Adipocyte (in vitro differentiated cells): ENCODE measurements around the gene IFI16.

Source experiments
- DNase-seq: peaks from one replicate; pipeline ENCODE4 v3.0.0-alpha.2; 2015; ENCODE audit warnings: low read depth
- H3K27me3 ChIP-seq: replicated peaks from 2 replicates; pipeline ENCODE4 v1.7.0; 2013; ENCODE audit warnings: mild to moderate bottlenecking, low read length, moderate library complexity; ENCODE audit not compliant: control insufficient read depth, insufficient read depth
- H3K36me3 ChIP-seq: 2 replicates; pipeline ENCODE4 v1.7.0; 2013; ENCODE audit warnings: low read length, mild to moderate bottlenecking, moderate library complexity; ENCODE audit not compliant: control insufficient read depth, insufficient read depth, severe bottlenecking
- H3K4me1 ChIP-seq: 2 replicates; pipeline ENCODE4 v1.7.0; 2013; ENCODE audit warnings: mild to moderate bottlenecking, low read length, moderate library complexity; ENCODE audit not compliant: control insufficient read depth, insufficient read depth
- H3K4me3 ChIP-seq: 2 replicates; pipeline ENCODE4 v1.7.0; 2013; ENCODE audit warnings: mild to moderate bottlenecking, low read length, moderate library complexity
- H3K9ac ChIP-seq: 2 replicates; pipeline ENCODE4 v1.7.0; 2013; ENCODE audit warnings: mild to moderate bottlenecking, low read length, moderate library complexity
- H3K9me3 ChIP-seq: 2 replicates; pipeline ENCODE4 v1.7.0; 2013; ENCODE audit warnings: mild to moderate bottlenecking, low read length, moderate library complexity; ENCODE audit not compliant: control insufficient read depth

IFI16 gene

DNA sequence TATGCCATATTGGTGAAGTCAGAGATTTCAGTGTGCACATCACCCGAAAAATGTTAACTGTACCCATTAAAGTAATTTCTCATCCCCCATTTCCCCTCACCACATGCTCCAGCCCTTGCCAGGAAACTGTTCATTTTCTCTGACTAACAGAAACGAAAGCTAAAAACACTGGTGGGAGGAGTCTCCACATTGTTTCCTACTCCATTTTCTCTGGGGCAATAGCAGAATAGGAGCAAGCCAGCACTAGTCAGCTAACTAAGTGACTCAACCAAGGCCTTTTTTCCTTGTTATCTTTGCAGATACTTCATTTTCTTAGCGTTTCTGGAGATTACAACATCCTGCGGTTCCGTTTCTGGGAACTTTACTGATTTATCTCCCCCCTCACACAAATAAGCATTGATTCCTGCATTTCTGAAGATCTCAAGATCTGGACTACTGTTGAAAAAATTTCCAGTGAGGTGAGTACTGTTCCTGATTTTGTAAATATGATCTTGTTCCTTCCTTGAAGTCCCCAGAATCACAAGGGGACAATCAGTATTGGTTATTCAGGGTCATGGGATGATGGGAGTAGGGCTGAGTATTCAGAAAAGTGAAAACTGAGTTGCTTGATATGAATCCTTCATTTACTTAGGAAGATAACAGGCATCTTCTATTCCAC, at the start of gene IFI16:
Gene IFI16, plus strand, starts transcription at position 204 of the 658 bp plus-strand sequence. CDS start 4,774 bp downstream, outside the sequence.
- peak; percentile 95 for DNase-seq

DNA sequence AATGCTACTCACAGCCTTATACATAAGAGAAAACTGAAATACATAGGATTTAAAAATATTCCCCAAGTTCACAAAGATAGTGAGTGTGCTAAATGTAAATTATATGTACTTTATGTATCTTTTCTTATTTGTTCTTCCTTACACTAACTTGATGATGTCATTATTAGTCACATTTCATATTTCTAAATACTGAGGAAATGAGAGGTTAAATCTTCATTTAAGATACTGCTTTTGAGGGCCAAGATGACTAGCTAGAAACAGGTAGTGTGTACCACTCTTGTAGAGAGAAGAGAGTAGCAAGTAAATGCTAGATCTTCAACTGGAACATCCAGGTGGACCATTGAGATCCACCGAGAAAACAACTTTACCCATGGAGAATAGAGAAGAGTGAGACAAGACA, 48.5 kb upstream of the IFI16 start:
- DNase-seq = no peak
- H3K4me3 ChIP-seq = no peak overlapping the region
- H3K27me3 ChIP-seq = peaks cover 9% of the 10 kb centered on the region
- no peaks in the 10 kb centered on the region for H3K36me3 ChIP-seq
- no peak overlapping the region for H3K9ac ChIP-seq
- peaks cover 3% of the 10 kb centered on the region for H3K4me1 ChIP-seq
- no peaks in the 10 kb centered on the region for H3K9me3 ChIP-seq

More for the DNA sequence above, at the start of gene IFI16:
- peaks cover 5% of the 10 kb centered on the region for H3K36me3 ChIP-seq
- H3K4me3 ChIP-seq = peak within 1 kb of the TSS; percentile 97
- no peaks in the 10 kb centered on the region for H3K27me3 ChIP-seq
- peaks cover 68% of the 10 kb centered on the region for H3K4me1 ChIP-seq
- H3K9ac ChIP-seq = peak within 1 kb of the TSS; percentile 99
- H3K9me3 ChIP-seq = no peaks in the 10 kb centered on the region

DNA sequence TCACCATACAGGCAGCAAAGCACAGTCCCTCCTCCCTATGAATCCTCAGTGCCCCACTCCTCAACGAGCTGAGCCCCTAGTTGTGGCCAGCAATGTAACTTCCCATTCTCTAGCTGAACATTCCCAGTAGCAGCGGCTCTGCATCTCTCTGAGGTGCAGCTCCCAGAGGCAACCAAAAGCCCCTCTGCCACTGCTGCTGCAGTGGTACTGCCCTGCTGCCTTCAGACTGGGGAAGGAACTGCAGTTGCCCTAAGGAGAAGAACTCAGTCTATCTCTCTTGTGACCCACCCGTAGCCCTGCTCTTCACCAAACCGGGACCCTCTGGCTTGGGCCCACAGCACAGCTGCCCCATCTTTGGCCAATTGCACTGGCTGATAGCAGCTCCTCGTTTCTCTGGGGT, 46.7 kb upstream of the IFI16 start:
- Histone ChIP-seq H3K4me1 (peaks cover 3% of the 10 kb centered on the region), H3K9ac (no peak overlapping the region), H3K9me3 (no peaks in the 10 kb centered on the region), H3K27me3 (peaks cover 9% of the 10 kb centered on the region), H3K36me3 (no peaks in the 10 kb centered on the region), H3K4me3 (no peak overlapping the region)
- no peak for DNase-seq

DNA sequence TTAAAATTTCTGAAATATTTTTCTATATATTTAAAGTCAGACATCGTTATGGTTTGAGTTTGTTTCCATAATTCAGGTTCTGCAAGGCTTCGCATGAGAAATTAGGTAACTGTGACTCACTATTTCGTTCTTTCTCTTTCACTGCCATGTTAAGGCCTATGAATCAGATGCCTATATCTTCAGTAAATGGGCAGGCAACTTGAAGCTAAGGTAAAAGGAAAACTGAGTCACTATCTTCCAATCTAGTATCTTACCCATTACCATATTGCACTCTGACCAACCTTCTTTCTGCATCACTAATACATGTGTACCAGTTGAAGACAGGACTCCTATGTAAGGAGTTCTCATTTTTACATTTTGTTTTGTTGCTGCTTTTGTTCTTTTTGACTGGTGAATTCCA, 40.5 kb upstream of the IFI16 start:
- H3K27me3 ChIP-seq = no peaks in the 10 kb centered on the region
- no peak for DNase-seq
- H3K36me3 ChIP-seq = no peaks in the 10 kb centered on the region
- H3K4me3 ChIP-seq = no peak overlapping the region
- H3K9me3 ChIP-seq = no peaks in the 10 kb centered on the region
- no peak overlapping the region for H3K9ac ChIP-seq
- no peaks in the 10 kb centered on the region for H3K4me1 ChIP-seq

DNA sequence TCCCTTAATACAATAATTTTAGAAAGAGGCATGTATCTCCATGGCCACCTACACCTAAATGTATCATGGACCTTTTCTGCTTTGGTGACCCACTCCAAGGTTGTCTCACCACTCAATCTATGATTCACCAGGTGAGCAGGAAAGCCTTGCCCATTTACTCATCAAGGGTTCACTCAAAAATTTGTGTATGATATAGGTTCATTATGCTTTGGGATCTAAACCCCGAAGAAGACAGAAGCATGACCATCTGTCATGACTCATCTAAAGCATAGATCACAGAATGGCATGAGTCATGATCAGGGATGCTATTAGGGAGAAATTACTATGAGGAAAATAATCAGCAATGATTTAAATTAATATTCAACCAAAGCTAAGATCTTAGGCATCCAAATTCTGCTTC, 39.9 kb upstream of the IFI16 start:
- DNase-seq = no peak
- H3K4me1 ChIP-seq = no peaks in the 10 kb centered on the region

DNA sequence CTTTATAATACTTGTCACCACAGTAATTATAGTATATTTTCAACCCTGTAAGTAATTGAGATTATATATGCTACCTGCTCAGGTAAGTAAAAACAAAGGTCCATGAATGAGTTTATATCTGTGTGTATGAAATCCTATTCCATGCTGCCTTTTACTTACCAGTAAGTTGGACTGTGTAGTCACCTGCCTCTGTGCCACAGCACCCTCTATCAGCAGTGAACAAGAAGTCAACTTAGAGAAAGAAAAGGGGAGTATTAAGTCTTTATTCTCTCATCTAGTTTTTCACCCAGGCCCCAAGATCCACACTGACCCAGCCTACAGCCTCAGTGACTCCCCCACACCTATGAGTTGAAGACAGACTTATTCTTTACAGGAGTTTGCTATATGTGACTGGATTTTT, 36.9 kb upstream of the IFI16 start:
- Histone ChIP-seq H3K4me3 (no peak overlapping the region), H3K27me3 (no peaks in the 10 kb centered on the region), H3K9ac (no peak overlapping the region), H3K4me1 (no peaks in the 10 kb centered on the region), H3K9me3 (no peaks in the 10 kb centered on the region), H3K36me3 (no peaks in the 10 kb centered on the region)
- DNase-seq = no peak

More for the DNA sequence above, 39.9 kb upstream of the IFI16 start:
- Histone ChIP-seq H3K9me3 (no peaks in the 10 kb centered on the region), H3K9ac (no peak overlapping the region), H3K27me3 (no peaks in the 10 kb centered on the region), H3K36me3 (no peaks in the 10 kb centered on the region), H3K4me3 (no peak overlapping the region)

DNA sequence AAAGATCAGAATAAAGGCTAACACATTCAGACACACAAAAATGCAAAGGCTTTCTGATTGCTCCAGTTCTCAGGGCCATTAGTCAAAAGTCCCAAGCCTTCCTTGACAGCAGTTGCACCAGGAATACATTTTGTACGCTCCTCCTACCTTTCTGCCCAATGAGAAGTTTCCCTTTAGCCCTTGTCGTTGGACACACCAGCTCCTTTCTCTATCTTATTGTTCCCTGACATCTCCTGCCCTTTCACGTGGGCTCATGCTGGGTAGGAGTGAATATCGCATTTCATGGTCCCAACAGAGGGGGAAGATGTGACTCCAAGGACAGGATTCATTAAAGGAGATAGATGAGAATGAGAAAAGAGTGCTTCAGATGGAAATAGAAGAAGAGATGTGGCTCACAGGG, 33.5 kb upstream of the IFI16 start:
- Histone ChIP-seq H3K27me3 (no peaks in the 10 kb centered on the region), H3K9me3 (peaks cover 3% of the 10 kb centered on the region), H3K36me3 (no peaks in the 10 kb centered on the region), H3K4me3 (no peak overlapping the region), H3K9ac (no peak overlapping the region), H3K4me1 (peaks cover 10% of the 10 kb centered on the region)
- no peak for DNase-seq

DNA sequence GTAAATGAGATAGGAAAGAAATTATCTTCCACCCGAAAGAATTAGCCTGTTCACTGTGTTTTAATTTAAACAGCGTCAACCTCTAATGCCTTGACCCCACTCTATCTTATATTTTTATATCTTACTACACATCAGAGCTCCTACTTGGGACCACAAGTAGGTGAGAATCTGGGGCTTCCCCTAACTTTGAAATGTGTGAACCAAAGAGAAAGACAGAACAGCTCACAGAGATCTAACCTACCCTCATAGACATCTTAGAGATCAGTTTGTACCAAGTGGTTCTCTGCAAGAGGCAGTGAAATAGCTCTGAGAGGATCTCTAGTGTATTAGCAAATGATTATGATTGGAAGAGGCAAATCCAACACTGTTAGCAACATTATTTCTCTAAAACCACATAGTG, 31.0 kb upstream of the IFI16 start:
- peaks cover 10% of the 10 kb centered on the region for H3K4me1 ChIP-seq
- no peak overlapping the region for H3K4me3 ChIP-seq
- no peaks in the 10 kb centered on the region for H3K36me3 ChIP-seq
- H3K9me3 ChIP-seq = peaks cover 13% of the 10 kb centered on the region
- DNase-seq = no peak
- H3K9ac ChIP-seq = no peak overlapping the region
- no peaks in the 10 kb centered on the region for H3K27me3 ChIP-seq

DNA sequence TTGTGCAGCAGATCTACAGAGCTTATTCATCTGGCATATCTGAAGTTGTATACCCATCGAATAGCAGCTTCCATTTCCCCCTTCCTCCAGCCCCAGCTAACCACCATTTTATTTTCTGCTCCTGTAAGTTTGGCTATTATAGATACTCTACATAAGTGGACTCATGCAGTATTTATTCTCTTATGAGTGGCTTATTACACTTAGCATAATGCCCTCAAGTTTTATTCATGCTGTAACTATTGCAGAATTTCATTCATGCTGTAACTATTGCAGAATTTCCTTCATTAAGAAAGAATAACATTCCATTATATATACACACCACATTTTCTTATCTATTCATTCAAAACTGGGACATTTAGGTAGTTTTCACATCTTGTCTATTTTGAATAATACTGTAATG, 30.5 kb upstream of the IFI16 start:
- H3K4me3 ChIP-seq = no peak overlapping the region
- peak; percentile 39 for DNase-seq
- peaks cover 13% of the 10 kb centered on the region for H3K9me3 ChIP-seq
- no peaks in the 10 kb centered on the region for H3K36me3 ChIP-seq
- peaks cover 10% of the 10 kb centered on the region for H3K4me1 ChIP-seq
- no peak overlapping the region for H3K9ac ChIP-seq
- H3K27me3 ChIP-seq = no peaks in the 10 kb centered on the region

DNA sequence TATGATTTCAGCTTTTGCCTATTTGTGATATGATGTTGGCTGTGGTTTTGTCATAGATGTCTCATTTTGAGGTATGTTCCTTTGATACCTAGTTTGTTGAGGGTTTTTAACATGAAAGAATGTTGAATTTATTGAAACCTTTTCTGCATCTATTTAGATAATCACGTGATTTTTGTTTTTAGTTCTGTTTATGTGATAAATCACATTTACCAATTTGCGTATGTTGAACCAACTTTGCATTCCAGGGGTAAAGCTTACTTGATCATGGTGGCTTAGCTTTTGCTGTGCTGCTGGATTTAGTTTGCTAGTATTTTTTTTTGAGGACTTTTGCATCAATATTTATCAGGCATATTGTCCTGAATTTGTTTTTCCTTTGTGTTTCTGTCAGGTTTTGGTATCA, 26.5 kb upstream of the IFI16 start:
- H3K4me3 ChIP-seq = no peak overlapping the region
- H3K4me1 ChIP-seq = peaks cover 10% of the 10 kb centered on the region
- peaks cover 20% of the 10 kb centered on the region for H3K9me3 ChIP-seq
- H3K36me3 ChIP-seq = no peaks in the 10 kb centered on the region
- no peak for DNase-seq
- no peak overlapping the region for H3K9ac ChIP-seq
- H3K27me3 ChIP-seq = no peaks in the 10 kb centered on the region

DNA sequence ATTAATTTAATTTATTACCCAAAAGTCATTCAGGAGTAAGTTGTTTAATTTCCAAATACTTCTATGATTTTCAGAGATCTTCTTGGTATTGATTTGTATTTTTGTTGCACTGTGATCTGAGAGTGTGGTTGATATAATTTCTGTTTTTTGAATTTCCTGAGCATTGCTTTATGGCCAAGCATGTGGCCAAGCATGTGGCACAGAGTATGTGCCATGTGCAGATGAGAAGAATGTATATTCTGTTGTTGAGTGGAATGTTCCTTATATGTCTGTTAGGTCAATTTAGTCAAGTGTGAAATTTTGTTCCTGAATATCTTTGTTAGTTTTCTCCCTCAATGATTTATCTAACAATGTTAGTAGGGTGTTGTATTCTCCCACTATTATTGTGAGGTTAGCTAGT, 25.3 kb upstream of the IFI16 start:
- DNase-seq = no peak
- H3K27me3 ChIP-seq = no peaks in the 10 kb centered on the region
- no peaks in the 10 kb centered on the region for H3K36me3 ChIP-seq
- H3K9ac ChIP-seq = no peak overlapping the region
- no peak overlapping the region for H3K4me3 ChIP-seq
- peaks cover 3% of the 10 kb centered on the region for H3K4me1 ChIP-seq
- peaks cover 20% of the 10 kb centered on the region for H3K9me3 ChIP-seq

DNA sequence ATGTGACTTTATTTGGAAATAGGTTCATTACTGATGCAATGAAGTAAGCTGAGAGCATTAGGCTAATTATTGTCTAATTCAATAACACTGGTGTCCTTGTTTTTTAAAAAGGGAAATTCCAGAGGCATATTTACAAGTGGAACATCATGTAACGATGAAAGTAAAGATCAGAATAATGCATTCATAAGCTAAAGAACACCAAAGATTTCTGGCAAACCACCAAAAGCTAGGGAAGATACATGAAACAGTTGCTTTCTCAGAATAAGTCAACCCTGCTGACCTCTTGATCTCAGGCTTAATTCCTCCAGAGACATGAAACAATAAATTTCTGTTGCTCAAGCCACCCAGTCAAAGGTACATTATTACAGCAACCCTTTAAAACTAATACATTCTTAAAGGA, 20.3 kb upstream of the IFI16 start:
- H3K27me3 ChIP-seq = no peaks in the 10 kb centered on the region
- DNase-seq = no peak
- peaks cover 7% of the 10 kb centered on the region for H3K9me3 ChIP-seq
- no peak overlapping the region for H3K4me3 ChIP-seq
- H3K36me3 ChIP-seq = no peaks in the 10 kb centered on the region
- H3K9ac ChIP-seq = no peak overlapping the region
- H3K4me1 ChIP-seq = no peaks in the 10 kb centered on the region
